B cell (primary cell): ENCODE measurements around the gene AMZ1. TPM values are rescaled to one million over a fixed set of nuclear protein-coding genes. Genes with fewer than 3 reads are reported as not detected.

Experiments used
- ATAC-seq: fragments of 200-7000 bp; cut with Tn5 transposase; one replicate; pipeline ENCODE4 v1.10.0; 2021; ENCODE audit warnings: low read depth, mild to moderate bottlenecking, moderate number of reproducible peaks, moderate library complexity
- CTCF ChIA-PET: fragments of 350-600 bp; sonication (Branson Sonifier 250); formaldehyde crosslinking; loops from one replicate; lab custom pipeline; 2021; ENCODE audit warnings: antibody characterized with exemption, inconsistent platforms; lab: Charles Lee
- POLR2A ChIA-PET: fragments of 350-600 bp; sonication (Branson Sonifier 250); formaldehyde crosslinking; loops from one replicate; lab custom pipeline; 2021; ENCODE audit warnings: antibody characterized with exemption; lab: Charles Lee
- DNase-seq: peaks from one replicate; pipeline ENCODE4 v3.0.0; 2013
- H2AFZ ChIP-seq: 2 replicates; pipeline ENCODE4 v1.6.1; 2012; ENCODE audit warnings: mild to moderate bottlenecking, low read depth, low read length; ENCODE audit not compliant: insufficient read depth, poor library complexity, severe bottlenecking
- H3K27ac ChIP-seq, 2 donors: 1 replicate in 1 of 2; 2 replicates in 1 of 2; pipeline ENCODE4 v1.5.1; 2012 to 2013; ENCODE audit warnings: low read length in 2 of 2, mild to moderate bottlenecking in 2 of 2, moderate library complexity in 1 of 2
- H3K27me3 ChIP-seq, 4 experiments: fragments of 200-600 bp in 1 of 4; sonication (generic) in 1 of 4; replicated peaks in 1 of 4; 1 replicate in 2 of 4; 2 replicates in 2 of 4; pipeline versions ENCODE4 v1.6.1 to v1.7.0; 2013 to 2016; ENCODE audit warnings: low read length in 3 of 4, mild to moderate bottlenecking in 2 of 4, mixed read lengths in 1 of 4, moderate library complexity in 1 of 4; ENCODE audit not compliant: insufficient read depth in 4 of 4, control insufficient read depth in 3 of 4; ENCODE audit errors: control extremely low read depth in 1 of 4
- H3K36me3 ChIP-seq, 2 experiments: replicated peaks in 1 of 2; 1 replicate in 1 of 2; 2 replicates in 1 of 2; pipeline versions ENCODE4 v1.6.1 to v1.7.1; 2013; ENCODE audit warnings: low read length in 1 of 2; ENCODE audit not compliant: insufficient read depth in 2 of 2, control insufficient read depth in 1 of 2; ENCODE audit errors: control extremely low read depth in 1 of 2, extremely low read depth in 1 of 2
- H3K4me1 ChIP-seq, 2 donors: fragments of 200-600 bp in 1 of 2; sonication (generic) in 1 of 2; 1 replicate in 1 of 2; 2 replicates in 1 of 2; pipeline versions ENCODE4 v1.5.1 to v1.6.1; 2013 to 2017; ENCODE audit warnings: low read length in 2 of 2; ENCODE audit not compliant: control insufficient read depth in 2 of 2, insufficient read depth in 2 of 2
- H3K4me2 ChIP-seq: replicated peaks from 2 replicates; pipeline ENCODE3; 2012; ENCODE audit warnings: mild to moderate bottlenecking, low read depth, low read length; ENCODE audit not compliant: poor library complexity, severe bottlenecking
- H3K4me3 ChIP-seq, 5 experiments: fragments of 200-600 bp in 1 of 5; sonication (generic) in 1 of 5; 1 replicate in 3 of 5; 2 replicates in 2 of 5; pipeline versions ENCODE4 v1.5.1 to v1.7.0; 2011 to 2016; ENCODE audit warnings: low read length in 4 of 5, mild to moderate bottlenecking in 4 of 5, low read depth in 2 of 5, control low read depth in 1 of 5, moderate library complexity in 1 of 5; ENCODE audit not compliant: insufficient read depth in 1 of 5; ENCODE audit errors: control extremely low read depth in 1 of 5, extremely low read depth in 1 of 5
- H3K79me2 ChIP-seq: fragments of 200-600 bp; sonication (generic); one replicate; pipeline ENCODE4 v1.6.0; 2016; ENCODE audit warnings: low read length; ENCODE audit not compliant: control insufficient read depth, insufficient read depth
- H3K9ac ChIP-seq: fragments of 200-600 bp; sonication (generic); 2 replicates; pipeline ENCODE4 v1.6.1; 2017; ENCODE audit warnings: mild to moderate bottlenecking, low read length, moderate library complexity
- H3K9me3 ChIP-seq, 3 donors: one replicate each; pipeline versions ENCODE4 v1.6.1 to v1.7.1; 2013; ENCODE audit warnings: low read length in 2 of 3; ENCODE audit not compliant: control insufficient read depth in 2 of 3, insufficient read depth in 1 of 3; ENCODE audit errors: control extremely low read depth in 1 of 3
- H4K20me1 ChIP-seq: 2 replicates; pipeline ENCODE4 v1.6.0; 2012; ENCODE audit warnings: mild to moderate bottlenecking, low read length; ENCODE audit not compliant: insufficient read depth, control insufficient read depth, poor library complexity, severe bottlenecking
- H3K27ac Mint-ChIP-seq: one replicate; pipeline ENCODE4 v1.8.0; 2021; ENCODE audit warnings: mixed read lengths
- H3K27me3 Mint-ChIP-seq: one replicate; pipeline ENCODE4 v1.8.0; 2021; ENCODE audit warnings: mixed read lengths
- H3K4me1 Mint-ChIP-seq: one replicate; pipeline ENCODE4 v1.8.0; 2021; ENCODE audit warnings: mixed read lengths
- H3K4me3 Mint-ChIP-seq: one replicate; pipeline ENCODE4 v1.8.0; 2021; ENCODE audit warnings: mixed read lengths
- H3K9me3 Mint-ChIP-seq: one replicate; pipeline ENCODE4 v1.8.0; 2022; ENCODE audit warnings: mixed read lengths; ENCODE audit not compliant: insufficient read depth
- EZH2 ChIP-seq: IDR thresholded peaks from 2 replicates; pipeline ENCODE4 v1.6.1; 2012; ENCODE audit warnings: borderline replicate concordance, low read depth, mild to moderate bottlenecking, moderate library complexity, low read length; ENCODE audit not compliant: insufficient read depth, poor library complexity, severe bottlenecking
- WGBS: methylation state at CpG from one replicate; pipeline ENCODE4 v1.1.5; 2013; ENCODE audit warnings: missing lambda C conversion rate; ENCODE audit not compliant: insufficient coverage; 5-methylcytosine and 5-hydroxymethylcytosine counted together
- intact Hi-C: fragments of 100-400 bp; cut with micrococcal nuclease; formaldehyde crosslinking; loops from one replicate; pipeline ENCODE4 v1.10.0; 2022
- polyA plus RNA-seq: library from polyadenylated mRNA; depleted of rRNA; stranded (reverse); fragments of >200 nt; gene quantifications from 2 replicates; pipeline ENCODE4 v1.2.3, GENCODE V29; 2012
- total RNA-seq, 2 donors: library from RNA; stranded (reverse); fragments of 120-200 nt in 1 of 2; gene quantifications; 1 replicate in 1 of 2; 2 replicates in 1 of 2; pipeline versions ENCODE4 v1.2.3 to v1.2.4, GENCODE V29; 2013 to 2022
- TF ChIP-seq, protein P1 (sequence below): fragments of 200-600 bp; IDR thresholded peaks from one replicate; pipeline ENCODE4 v1.8.0; 2022; ENCODE audit warnings: antibody characterized with exemption, mild to moderate bottlenecking

AMZ1 gene
- total and polyA plus RNA-seq, 2 donors (not counting 1 experiment from before 2014, with no cell fraction given): 0.73 to 13.2 TPM

DNA sequence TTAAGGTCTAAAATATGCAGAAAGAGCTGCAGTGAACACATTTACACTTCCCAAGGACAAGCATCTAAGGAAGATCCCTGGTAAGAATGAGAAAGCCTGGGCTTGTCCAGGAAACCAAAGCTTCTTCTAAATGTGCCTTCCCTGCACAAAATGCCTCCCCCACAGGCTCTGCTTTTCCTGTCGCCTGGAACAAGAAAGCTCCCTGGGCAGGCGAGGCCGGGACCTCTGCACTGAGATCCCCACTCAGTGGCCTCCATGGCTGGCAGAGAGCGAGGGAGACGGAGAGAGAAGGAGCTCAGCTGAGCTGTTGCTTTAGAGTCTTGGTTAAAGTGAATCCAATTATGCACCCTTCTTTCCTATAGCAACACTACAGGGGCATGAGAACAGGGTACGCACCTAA lies 75.6 kb downstream of the AMZ1 start:
- ChIA-PET CTCF (interaction anchor here (0.6 to 1.4 kb wide), 2 partner anchors 10 to 102 kb away, joined by 3 read pairs; no protein-coding TSS in a partner anchor), POLR2A (no interaction called here)
- Histone ChIP-seq H3K79me2 (peaks cover 32% of the 10 kb centered on the region), H3K9me3 (no peaks in the 10 kb centered on the region), H3K4me3 (no peak overlapping the region), H3K27me3 (no peaks in the 10 kb centered on the region), H3K36me3 (peaks cover 3 to 21% of the 10 kb centered on the region in 2 experiments), H4K20me1 (peaks cover 20% of the 10 kb centered on the region), H3K4me1 (peaks cover 0 to 2% of the 10 kb centered on the region in 2 donors), H3K27ac (no peak overlapping the region), H2AFZ (no peak overlapping the region), H3K9ac (no peak overlapping the region), H3K4me2 (no peak overlapping the region)
- H3K4me3 Mint-ChIP-seq: no peak overlapping the region
- no peak for ATAC-seq
- TF ChIP-seq, protein P1, sequence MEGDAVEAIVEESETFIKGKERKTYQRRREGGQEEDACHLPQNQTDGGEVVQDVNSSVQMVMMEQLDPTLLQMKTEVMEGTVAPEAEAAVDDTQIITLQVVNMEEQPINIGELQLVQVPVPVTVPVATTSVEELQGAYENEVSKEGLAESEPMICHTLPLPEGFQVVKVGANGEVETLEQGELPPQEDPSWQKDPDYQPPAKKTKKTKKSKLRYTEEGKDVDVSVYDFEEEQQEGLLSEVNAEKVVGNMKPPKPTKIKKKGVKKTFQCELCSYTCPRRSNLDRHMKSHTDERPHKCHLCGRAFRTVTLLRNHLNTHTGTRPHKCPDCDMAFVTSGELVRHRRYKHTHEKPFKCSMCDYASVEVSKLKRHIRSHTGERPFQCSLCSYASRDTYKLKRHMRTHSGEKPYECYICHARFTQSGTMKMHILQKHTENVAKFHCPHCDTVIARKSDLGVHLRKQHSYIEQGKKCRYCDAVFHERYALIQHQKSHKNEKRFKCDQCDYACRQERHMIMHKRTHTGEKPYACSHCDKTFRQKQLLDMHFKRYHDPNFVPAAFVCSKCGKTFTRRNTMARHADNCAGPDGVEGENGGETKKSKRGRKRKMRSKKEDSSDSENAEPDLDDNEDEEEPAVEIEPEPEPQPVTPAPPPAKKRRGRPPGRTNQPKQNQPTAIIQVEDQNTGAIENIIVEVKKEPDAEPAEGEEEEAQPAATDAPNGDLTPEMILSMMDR: no peak
- no peak for TF ChIP-seq EZH2
- intact Hi-C loops: no loop called here
- peaks cover 17% of the 10 kb centered on the region for H3K4me1 Mint-ChIP-seq
- no peaks in the 10 kb centered on the region for H3K27me3 Mint-ChIP-seq
- DNase-seq: no peak
- no peaks in the 10 kb centered on the region for H3K9me3 Mint-ChIP-seq
- no peak overlapping the region for H3K27ac Mint-ChIP-seq
- WGBS: no CpG with 5 or more reads among the region's 6 CpGs

DNA sequence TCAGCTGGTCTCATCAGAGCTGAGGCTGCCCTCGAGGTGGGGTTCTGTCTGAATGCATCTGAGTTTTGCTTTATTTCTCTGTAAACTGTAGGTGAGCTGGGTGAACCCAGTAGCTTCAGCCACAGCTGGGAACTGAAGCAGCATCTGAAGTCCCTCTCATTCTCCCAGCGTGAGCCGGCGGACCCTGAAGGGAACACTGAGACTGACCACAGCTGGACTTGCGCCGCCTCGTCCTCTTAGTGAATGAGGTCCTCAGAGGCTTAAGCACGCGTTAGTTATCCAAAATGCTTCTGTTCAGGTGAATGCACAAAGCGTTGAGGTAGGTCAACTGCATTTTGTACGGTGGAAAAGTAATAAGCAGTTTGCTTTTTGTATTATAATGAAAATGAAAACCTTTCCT lies 76.6 kb downstream of the AMZ1 start:
- Mint-ChIP-seq H3K4me1 (peaks cover 9% of the 10 kb centered on the region), H3K4me3 (no peak overlapping the region), H3K27ac (no peak overlapping the region), H3K9me3 (no peaks in the 10 kb centered on the region), H3K27me3 (no peaks in the 10 kb centered on the region)
- Histone ChIP-seq H4K20me1 (peaks cover 17% of the 10 kb centered on the region), H3K4me1 (no peaks in the 10 kb centered on the region), H3K27ac (no peak overlapping the region), H3K4me3 (no peak overlapping the region), H3K36me3 (peaks cover 3 to 17% of the 10 kb centered on the region in 2 experiments), H3K4me2 (no peak overlapping the region), H3K79me2 (peaks cover 32% of the 10 kb centered on the region), H2AFZ (no peak overlapping the region), H3K9ac (no peak overlapping the region), H3K9me3 (no peaks in the 10 kb centered on the region), H3K27me3 (no peaks in the 10 kb centered on the region)
- no peak for TF ChIP-seq EZH2
- TF ChIP-seq, protein P1: no peak
- DNase-seq (no peak), ATAC-seq (no peak)
- POLR2A ChIA-PET: no interaction called here
- CTCF ChIA-PET: interaction anchor here (1.0 to 1.4 kb wide), 2 partner anchors 55 to 101 kb away, joined by 3 read pairs; no protein-coding TSS in a partner anchor
- intact Hi-C loops: no loop called here
- 96% methylated on average over 9 of the region's 11 CpGs for WGBS

Other genes starting within 250 kb of the AMZ1 start
- gene GRIFIN, start 211.8 kb upstream of the AMZ1 start, total RNA-seq: not detected in 2 replicates
- not detected in 2 replicates for gene GRIFIN, start 211.8 kb upstream of the AMZ1 start, polyA plus RNA-seq
- gene LFNG, start 168.4 kb upstream of the AMZ1 start, total RNA-seq: 208 and 221 TPM in 2 replicates
- gene LFNG, start 168.4 kb upstream of the AMZ1 start, polyA plus RNA-seq: 56.1 and 73.3 TPM in 2 replicates
- gene BRAT1, start 132.7 kb upstream of the AMZ1 start, total RNA-seq: 36.8 and 40.7 TPM in 2 replicates
- gene BRAT1, start 132.7 kb upstream of the AMZ1 start, polyA plus RNA-seq: 57.5 and 68.3 TPM in 2 replicates
- 9.5 and 11.5 TPM in 2 replicates for gene IQCE, start 129.2 kb upstream of the AMZ1 start, total RNA-seq
- 1.9 and 3.5 TPM in 2 replicates for gene IQCE, start 129.2 kb upstream of the AMZ1 start, polyA plus RNA-seq
- gene TTYH3, start 56.2 kb upstream of the AMZ1 start, total RNA-seq: 45.5 and 48.6 TPM in 2 replicates
- gene TTYH3, start 56.2 kb upstream of the AMZ1 start, polyA plus RNA-seq: 8.4 and 11.3 TPM in 2 replicates
- gene GNA12, start 156.1 kb downstream of the AMZ1 start, total RNA-seq: 110 and 114 TPM in 2 replicates
- gene GNA12, start 156.1 kb downstream of the AMZ1 start, polyA plus RNA-seq: 34.6 and 41.5 TPM in 2 replicates